GM12864 (cell line): ENCODE data around the gene PPM1E.
"Not testable (repeated sequence)": the region's sequence is repeated elsewhere in the genome, so short reads cannot be mapped to it uniquely, and the experiment has no call there.

Experiments used
- DNase-seq: peaks from one replicate; pipeline ENCODE4 v3.0.0-alpha.2; 2011; ENCODE audit warnings: low read depth
- H3K4me3 ChIP-seq: 2 replicates; pipeline ENCODE4 v1.5.1; 2011; ENCODE audit warnings: mild to moderate bottlenecking, low read depth, low read length, control low read depth
- TF ChIP-seq, protein P1 (sequence below): IDR thresholded peaks from 2 replicates; pipeline ENCODE4 v1.5.1; 2011; ENCODE audit warnings: low read depth, mild to moderate bottlenecking, moderate library complexity, low read length, control low read depth, inconsistent platforms; ENCODE audit errors: missing control alignments

The PPM1E gene

GRCh38 chr17:58789160-58789559 lies 33.5 kb downstream of the PPM1E start:
- H3K4me3 ChIP-seq: no peak overlapping the region
- TF ChIP-seq, protein P1, sequence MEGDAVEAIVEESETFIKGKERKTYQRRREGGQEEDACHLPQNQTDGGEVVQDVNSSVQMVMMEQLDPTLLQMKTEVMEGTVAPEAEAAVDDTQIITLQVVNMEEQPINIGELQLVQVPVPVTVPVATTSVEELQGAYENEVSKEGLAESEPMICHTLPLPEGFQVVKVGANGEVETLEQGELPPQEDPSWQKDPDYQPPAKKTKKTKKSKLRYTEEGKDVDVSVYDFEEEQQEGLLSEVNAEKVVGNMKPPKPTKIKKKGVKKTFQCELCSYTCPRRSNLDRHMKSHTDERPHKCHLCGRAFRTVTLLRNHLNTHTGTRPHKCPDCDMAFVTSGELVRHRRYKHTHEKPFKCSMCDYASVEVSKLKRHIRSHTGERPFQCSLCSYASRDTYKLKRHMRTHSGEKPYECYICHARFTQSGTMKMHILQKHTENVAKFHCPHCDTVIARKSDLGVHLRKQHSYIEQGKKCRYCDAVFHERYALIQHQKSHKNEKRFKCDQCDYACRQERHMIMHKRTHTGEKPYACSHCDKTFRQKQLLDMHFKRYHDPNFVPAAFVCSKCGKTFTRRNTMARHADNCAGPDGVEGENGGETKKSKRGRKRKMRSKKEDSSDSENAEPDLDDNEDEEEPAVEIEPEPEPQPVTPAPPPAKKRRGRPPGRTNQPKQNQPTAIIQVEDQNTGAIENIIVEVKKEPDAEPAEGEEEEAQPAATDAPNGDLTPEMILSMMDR: no peak
- DNase-seq: no peak

DNA sequence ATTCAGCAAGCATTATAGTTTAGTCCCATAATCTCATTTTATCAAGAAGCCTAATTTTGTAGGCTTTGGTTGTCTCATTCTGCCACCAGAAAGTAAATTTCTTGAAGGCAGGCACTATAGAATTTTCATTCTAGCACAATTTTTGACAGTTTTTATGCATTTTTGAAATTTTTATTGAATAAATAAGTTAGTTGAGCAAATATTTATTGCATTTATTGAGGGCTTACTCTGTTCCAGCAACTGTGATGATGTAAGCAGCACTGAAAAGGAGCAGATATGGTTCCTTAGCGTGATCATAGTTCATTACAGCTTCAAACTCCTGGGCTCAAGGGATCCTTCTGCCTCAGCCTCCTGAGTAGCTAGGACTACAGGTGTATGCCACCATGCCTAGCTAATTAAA lies 34.2 kb downstream of the PPM1E start:
- TF ChIP-seq, protein P1: no peak
- H3K4me3 ChIP-seq: no peak overlapping the region
- DNase-seq: no peak

GRCh38 chr17:58794508-58794907 lies 38.9 kb downstream of the PPM1E start:
- not testable (repeated sequence) for H3K4me3 ChIP-seq, DNase-seq

GRCh38 chr17:58802188-58802587 lies 46.5 kb downstream of the PPM1E start:
- no peak for DNase-seq
- H3K4me3 ChIP-seq: no peak overlapping the region
- TF ChIP-seq, protein P1: no peak

- no peak for DNase-seq
- TF ChIP-seq, protein P1: no peak
Observed at GRCh38 chr17:58806046-58806445, 50.4 kb downstream of the PPM1E start.

GRCh38 chr17:58808609-58809563 lies 53.2 kb downstream of the PPM1E start:
- no peak for DNase-seq
- no peak overlapping the region for H3K4me3 ChIP-seq
- TF ChIP-seq, protein P1: no peak

More at GRCh38 chr17:58806046-58806445, 50.4 kb downstream of the PPM1E start:
- H3K4me3 ChIP-seq: no peak overlapping the region

GRCh38 chr17:58809564-58809936 lies 53.9 kb downstream of the PPM1E start:
- no peak overlapping the region for H3K4me3 ChIP-seq
- TF ChIP-seq, protein P1: no peak
- no peak for DNase-seq
